ENCODE results near the gene ZFPM1. TPM values are rescaled to one million over a fixed set of nuclear protein-coding genes. Genes with fewer than 3 reads are reported as not detected.

The ZFPM1 gene
- total RNA-seq, 2 donors from 2014 or later, result 4.1 to 21.5 TPM

GRCh38 chr16:88429387-88430184 lies 23.5 kb upstream of the ZFPM1 start:
- intact Hi-C loops (cut with DNase I), result loop anchor here (10.0 kb wide), 2 partner anchors 145 to 445 kb away; no protein-coding TSS in a partner anchor
- no peak for DNase-seq (ENCODE audit: low spot score)
- H3K27me3 ChIP-seq (replicated peaks; ENCODE audit: insufficient read depth), result no peaks in the 10 kb centered on the region
- WGBS, result 89% methylated on average over 38 of the region's 48 CpGs
- TF ChIP-seq POLR2AphosphoS5 (IDR thresholded peaks at IDR 0.05), result no peak
- TF ChIP-seq POLR2A (IDR thresholded peaks at IDR 0.05), result no peak
- no peak for TF ChIP-seq CTCF (IDR thresholded peaks at IDR 0.05)
- peak overlapping the region in 1 of 2 donors; percentile 40 for H3K4me3 ChIP-seq
- no peaks in the 10 kb centered on the region for H3K9me3 ChIP-seq
- peaks cover 6% of the 10 kb centered on the region for H3K4me1 ChIP-seq (replicated peaks)
- H3K36me3 ChIP-seq, result no peaks in the 10 kb centered on the region
- peak overlapping the region in 1 of 2 donors; percentile 52 for H3K27ac ChIP-seq

- DNase-seq (ENCODE audit: low spot score), result no peak
- intact Hi-C loops (cut with DNase I), result loop anchor here (10.0 kb wide), 2 partner anchors 145 to 445 kb away; no protein-coding TSS in a partner anchor
- H3K4me1 ChIP-seq (replicated peaks), result peaks cover 6% of the 10 kb centered on the region
- peak overlapping the region; percentile 32 to 40 for H3K4me3 ChIP-seq
- no peak for TF ChIP-seq POLR2AphosphoS5 (IDR thresholded peaks at IDR 0.05)
- no peak for TF ChIP-seq POLR2A (IDR thresholded peaks at IDR 0.05)
- no peak for TF ChIP-seq CTCF (IDR thresholded peaks at IDR 0.05)
- no peaks in the 10 kb centered on the region for H3K36me3 ChIP-seq
- peak overlapping the region; percentile 52 to 58 for H3K27ac ChIP-seq
- WGBS, result 2% methylated on average over 28 of the region's 36 CpGs
- H3K27me3 ChIP-seq (replicated peaks; ENCODE audit: insufficient read depth), result no peaks in the 10 kb centered on the region
- H3K9me3 ChIP-seq, result no peaks in the 10 kb centered on the region
These were observed 22.9 kb upstream of the ZFPM1 start for GRCh38 chr16:88430185-88430523.

GRCh38 chr16:88430524-88431446 lies 22.3 kb upstream of the ZFPM1 start:
- Histone ChIP-seq H3K27me3 (replicated peaks; ENCODE audit: insufficient read depth) (no peaks in the 10 kb centered on the region), H3K4me3 (peak overlapping the region; percentile 32 to 40), H3K27ac (peak overlapping the region; percentile 52 to 58), H3K36me3 (no peaks in the 10 kb centered on the region), H3K9me3 (no peaks in the 10 kb centered on the region), H3K4me1 (replicated peaks) (peaks cover 6% of the 10 kb centered on the region)
- intact Hi-C loops (cut with DNase I), result loop anchor here (10.0 kb wide), 2 partner anchors 146 to 446 kb away; no protein-coding TSS in a partner anchor
- DNase-seq (ENCODE audit: low spot score), result no peak
- WGBS, result 13% methylated on average over 77 of the region's 80 CpGs
- TF ChIP-seq CTCF (IDR thresholded peaks at IDR 0.05), result no peak
- TF ChIP-seq POLR2A (IDR thresholded peaks at IDR 0.05), result peak; percentile 11

GRCh38 chr16:88431651-88432050 lies 21.4 kb upstream of the ZFPM1 start:
- 88% methylated on average over 22 of the region's 22 CpGs for WGBS
- Histone ChIP-seq H3K4me1 (replicated peaks) (peaks cover 6% of the 10 kb centered on the region), H3K27ac (no peak overlapping the region), H3K4me3 (no peak overlapping the region), H3K9me3 (no peaks in the 10 kb centered on the region), H3K36me3 (no peaks in the 10 kb centered on the region), H3K27me3 (replicated peaks; ENCODE audit: insufficient read depth) (no peaks in the 10 kb centered on the region)
- no peak for DNase-seq (ENCODE audit: low spot score)
- intact Hi-C loops (cut with DNase I), result loop anchor here (10.0 kb wide), 2 partner anchors 147 to 447 kb away; no protein-coding TSS in a partner anchor
- TF ChIP-seq CTCF (IDR thresholded peaks at IDR 0.05), result no peak
- TF ChIP-seq POLR2AphosphoS5 (IDR thresholded peaks at IDR 0.05), result no peak
- TF ChIP-seq POLR2A (IDR thresholded peaks at IDR 0.05), result no peak

All from prostate gland (tissue), 2 donors.